HEK293 (cell line): ENCODE results near the gene CCDC61.

Experiments
- CTCF ChIP-seq: fragments of 450-650 bp; formaldehyde crosslinking; IDR thresholded peaks from 2 replicates; pipeline ENCODE4 v1.5.1; 2016; ENCODE audit warnings: missing biosample characterization, missing genetic modification characterization
- ZBTB1 ChIP-seq: fragments of 450-650 bp; formaldehyde crosslinking; IDR thresholded peaks from 2 replicates; pipeline ENCODE4 v1.5.1; 2016; ENCODE audit warnings: missing biosample characterization, missing genetic modification characterization
- ZBTB11 ChIP-seq: fragments of 450-650 bp; formaldehyde crosslinking; conservative IDR thresholded peaks from 2 replicates; pipeline ENCODE4 v1.5.1; 2016; ENCODE audit warnings: low read depth, missing biosample characterization, missing genetic modification characterization
- ZBTB20 ChIP-seq: fragments of 450-650 bp; formaldehyde crosslinking; IDR thresholded peaks from 2 replicates; pipeline ENCODE4 v1.5.1; 2016; ENCODE audit warnings: missing biosample characterization, missing genetic modification characterization
- ZFP37 ChIP-seq: fragments of 450-650 bp; formaldehyde crosslinking; IDR thresholded peaks from 2 replicates; pipeline ENCODE4 v1.5.1; 2016; ENCODE audit warnings: missing biosample characterization, missing genetic modification characterization
- ZNF18 ChIP-seq: fragments of 450-650 bp; formaldehyde crosslinking; IDR thresholded peaks from 2 replicates; pipeline ENCODE4 v1.5.1; 2016; ENCODE audit warnings: missing biosample characterization, missing genetic modification characterization
- ZNF2 ChIP-seq: fragments of 450-650 bp; formaldehyde crosslinking; IDR thresholded peaks from 2 replicates; pipeline ENCODE4 v1.5.1; 2016; ENCODE audit warnings: missing biosample characterization, missing genetic modification characterization
- ZNF211 ChIP-seq: fragments of 450-650 bp; formaldehyde crosslinking; IDR thresholded peaks from 2 replicates; pipeline ENCODE4 v1.5.1; 2016; ENCODE audit warnings: low read depth, missing biosample characterization, missing genetic modification characterization
- ZNF23 ChIP-seq: fragments of 450-650 bp; formaldehyde crosslinking; IDR thresholded peaks from 2 replicates; pipeline ENCODE4 v1.5.1; 2016; ENCODE audit warnings: missing biosample characterization, missing genetic modification characterization, borderline replicate concordance
- ZNF302 ChIP-seq: fragments of 450-650 bp; formaldehyde crosslinking; IDR thresholded peaks from 2 replicates; pipeline ENCODE4 v1.5.1; 2016; ENCODE audit warnings: missing biosample characterization, missing genetic modification characterization, low read depth
- ZNF311 ChIP-seq: fragments of 450-650 bp; formaldehyde crosslinking; IDR thresholded peaks from 2 replicates; pipeline ENCODE4 v1.5.1; 2017; ENCODE audit warnings: missing biosample characterization, missing genetic modification characterization, borderline replicate concordance
- ZNF398 ChIP-seq: fragments of 450-650 bp; formaldehyde crosslinking; IDR thresholded peaks from 2 replicates; pipeline ENCODE4 v1.5.1; 2017; ENCODE audit warnings: missing biosample characterization, missing genetic modification characterization

- no peak for TF ChIP-seq ZNF398 (tag by site-specific recombination)
- TF ChIP-seq ZFP37 (tag by site-specific recombination), result no peak
- no peak for TF ChIP-seq ZNF211 (tag by site-specific recombination)
- TF ChIP-seq ZNF2 (tag by site-specific recombination), result no peak
- TF ChIP-seq ZBTB1 (tag by site-specific recombination), result no peak
- no peak for TF ChIP-seq ZNF311 (tag by site-specific recombination)
- TF ChIP-seq ZNF23 (tag by site-specific recombination), result no peak
- TF ChIP-seq ZNF302 (tag by site-specific recombination), result no peak
- TF ChIP-seq CTCF (tag by site-specific recombination), result no peak
- no peak for TF ChIP-seq ZBTB20 (tag by site-specific recombination)
- TF ChIP-seq ZBTB11 (tag by site-specific recombination), result no peak
- no peak for TF ChIP-seq ZNF18 (tag by site-specific recombination)
Observed at GRCh38 chr19:45960595-45961235, 34.6 kb upstream of the CCDC61 start.
